ENCODE data around the gene KCTD6.

KCTD6 gene

GRCh38 chr3:58485801-58486435, 6.0 kb upstream of the KCTD6 start:
- no peak for ATAC-seq

- no peak for ATAC-seq
Measured at GRCh38 chr3:58487140-58487886, 4.6 kb upstream of the KCTD6 start.

GRCh38 chr3:58488967-58489366, 2.9 kb upstream of the KCTD6 start:
- ATAC-seq, result no peak

GRCh38 chr3:58490860-58491501, 915 bp upstream of the KCTD6 start:
- no peak for ATAC-seq

- no peak for ATAC-seq
Measured at GRCh38 chr3:58492494-58492905, 604 bp downstream of the KCTD6 start.

- no peak for ATAC-seq
Measured at GRCh38 chr3:58494107-58494506, 2.2 kb downstream of the KCTD6 start.

- no peak for ATAC-seq
Measured at GRCh38 chr3:58495101-58495500, 3.2 kb downstream of the KCTD6 start.

- ATAC-seq, result no peak
Measured at GRCh38 chr3:58496206-58496857, 4.4 kb downstream of the KCTD6 start.

- ATAC-seq, result no peak
Measured at GRCh38 chr3:58497097-58497496, 5.2 kb downstream of the KCTD6 start.

- no peak for ATAC-seq
Measured at GRCh38 chr3:58502872-58503271, 11.0 kb downstream of the KCTD6 start.

- no peak for ATAC-seq
Measured at GRCh38 chr3:58507356-58508078, 15.6 kb downstream of the KCTD6 start.

GRCh38 chr3:58508437-58508836, 16.5 kb downstream of the KCTD6 start:
- ATAC-seq, result no peak

GRCh38 chr3:58514405-58514804, 22.5 kb downstream of the KCTD6 start:
- ATAC-seq, result no peak

- ATAC-seq, result no peak
Measured at GRCh38 chr3:58518291-58518789, 26.4 kb downstream of the KCTD6 start.

- ATAC-seq, result no peak
Measured at GRCh38 chr3:58519668-58520402, 27.9 kb downstream of the KCTD6 start.

GRCh38 chr3:58520403-58521335, 28.8 kb downstream of the KCTD6 start:
- ATAC-seq, result no peak

GRCh38 chr3:58521336-58521670, 29.4 kb downstream of the KCTD6 start:
- no peak for ATAC-seq

GRCh38 chr3:58521917-58522631, 30.2 kb downstream of the KCTD6 start:
- no peak for ATAC-seq

- ATAC-seq, result no peak
Measured at GRCh38 chr3:58522759-58523425, 31.0 kb downstream of the KCTD6 start.

Data from activated CD4-positive, CD25-positive, alpha-beta regulatory T cell treated with anti-CD3 and anti-CD28 coated beads, Interleukin-2, amount 50 U/mL, for 24 hours (primary cell).